Glutamatergic neuron (in vitro differentiated cells): ENCODE results near the gene ZNF862. TPM values are rescaled to one million over a fixed set of nuclear protein-coding genes. Genes with fewer than 3 reads are reported as not detected.
"Not testable (repeated sequence)": the region's sequence is repeated elsewhere in the genome, so short reads cannot be mapped to it uniquely, and the experiment has no call there.

Source experiments
- DNase-seq: peaks from one replicate; pipeline ENCODE4 v3.0.0; 2022
- H3K27ac Mint-ChIP-seq: one replicate; pipeline ENCODE4 v1.8.0; 2020; ENCODE audit warnings: mild to moderate bottlenecking, mixed read lengths, inconsistent platforms; ENCODE audit not compliant: unreplicated experiment
- H3K27me3 Mint-ChIP-seq: one replicate; pipeline ENCODE4 v1.8.0; 2020; ENCODE audit warnings: mild to moderate bottlenecking, moderate library complexity, mixed read lengths, inconsistent platforms; ENCODE audit not compliant: unreplicated experiment
- H3K36me3 Mint-ChIP-seq: one replicate; pipeline ENCODE4 v1.8.0; 2020; ENCODE audit warnings: mild to moderate bottlenecking, mixed read lengths, inconsistent platforms; ENCODE audit not compliant: unreplicated experiment
- H3K4me1 Mint-ChIP-seq: one replicate; pipeline ENCODE4 v1.8.0; 2020; ENCODE audit warnings: mild to moderate bottlenecking, low read depth, mixed read lengths, inconsistent platforms; ENCODE audit not compliant: unreplicated experiment
- H3K4me3 Mint-ChIP-seq: one replicate; pipeline ENCODE4 v1.8.0; 2020; ENCODE audit warnings: mild to moderate bottlenecking, mixed read lengths, inconsistent platforms; ENCODE audit not compliant: unreplicated experiment
- H3K9me3 Mint-ChIP-seq: one replicate; pipeline ENCODE4 v1.8.0; 2020; ENCODE audit warnings: mild to moderate bottlenecking, moderate library complexity, mixed read lengths, inconsistent platforms; ENCODE audit not compliant: unreplicated experiment
- total RNA-seq: library from RNA; stranded (reverse); fragmentation: NEBNext Ultra II Directional; extraction: Animal tissue kit (Norgen Biotek cat#: 25700); gene quantifications from one replicate; pipeline ENCODE4 v1.2.1, GENCODE V29; 2021; ENCODE audit not compliant: unreplicated experiment
- TF ChIP-seq, protein P1 (sequence below): fragments of 200-600 bp; sonication (generic); IDR thresholded peaks from one replicate; pipeline ENCODE4 v1.5.0; 2021; ENCODE audit not compliant: partially characterized antibody, unreplicated experiment

The ZNF862 gene
- total RNA-seq, 1 donor from 2014 or later, result 12.9 TPM

DNA sequence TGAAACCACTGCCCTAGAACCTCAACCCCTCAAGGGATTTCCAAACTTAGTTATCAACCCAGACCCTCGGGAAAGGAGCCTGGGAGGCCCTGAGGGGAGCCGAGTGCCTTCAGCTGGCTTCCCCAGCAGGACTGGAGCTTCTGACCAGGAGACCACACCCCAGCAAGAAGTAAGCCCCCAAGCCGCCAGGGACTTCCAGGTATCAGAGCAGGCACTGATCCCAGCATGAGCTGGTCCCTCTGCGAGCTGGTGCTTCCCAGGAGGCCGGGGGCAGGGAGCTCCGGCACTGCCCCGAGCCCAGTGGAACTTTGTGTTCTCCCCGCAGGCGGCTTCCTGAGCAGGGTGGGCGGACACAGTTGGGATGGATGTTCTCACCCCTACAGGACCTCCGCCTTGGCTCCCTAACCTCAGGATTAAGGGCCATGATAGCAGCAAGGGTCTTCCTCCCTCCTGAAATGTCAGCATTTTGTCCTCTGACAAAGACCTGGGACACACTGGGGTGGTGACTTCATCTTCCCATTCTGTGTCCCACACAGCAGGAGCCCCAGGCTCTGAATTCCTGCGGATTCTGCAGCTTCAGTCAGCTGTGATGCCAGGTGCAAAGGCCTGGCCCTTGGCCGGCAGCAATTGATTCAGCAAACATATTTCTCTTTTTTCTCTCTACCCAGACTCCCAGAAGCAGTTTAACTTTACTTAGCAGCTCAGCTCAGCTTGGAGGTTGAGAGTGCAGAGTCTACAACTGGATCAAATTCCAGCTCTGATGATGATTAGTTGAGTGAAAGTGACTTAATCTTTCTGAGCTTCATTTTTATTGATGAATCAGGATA lies 47.2 kb downstream of the ZNF862 start:
- H3K4me1 Mint-ChIP-seq, result peaks cover 12% of the 10 kb centered on the region
- no peak overlapping the region for H3K27ac Mint-ChIP-seq
- TF ChIP-seq, protein P1, sequence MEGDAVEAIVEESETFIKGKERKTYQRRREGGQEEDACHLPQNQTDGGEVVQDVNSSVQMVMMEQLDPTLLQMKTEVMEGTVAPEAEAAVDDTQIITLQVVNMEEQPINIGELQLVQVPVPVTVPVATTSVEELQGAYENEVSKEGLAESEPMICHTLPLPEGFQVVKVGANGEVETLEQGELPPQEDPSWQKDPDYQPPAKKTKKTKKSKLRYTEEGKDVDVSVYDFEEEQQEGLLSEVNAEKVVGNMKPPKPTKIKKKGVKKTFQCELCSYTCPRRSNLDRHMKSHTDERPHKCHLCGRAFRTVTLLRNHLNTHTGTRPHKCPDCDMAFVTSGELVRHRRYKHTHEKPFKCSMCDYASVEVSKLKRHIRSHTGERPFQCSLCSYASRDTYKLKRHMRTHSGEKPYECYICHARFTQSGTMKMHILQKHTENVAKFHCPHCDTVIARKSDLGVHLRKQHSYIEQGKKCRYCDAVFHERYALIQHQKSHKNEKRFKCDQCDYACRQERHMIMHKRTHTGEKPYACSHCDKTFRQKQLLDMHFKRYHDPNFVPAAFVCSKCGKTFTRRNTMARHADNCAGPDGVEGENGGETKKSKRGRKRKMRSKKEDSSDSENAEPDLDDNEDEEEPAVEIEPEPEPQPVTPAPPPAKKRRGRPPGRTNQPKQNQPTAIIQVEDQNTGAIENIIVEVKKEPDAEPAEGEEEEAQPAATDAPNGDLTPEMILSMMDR, result no peak
- peaks cover 6% of the 10 kb centered on the region for H3K36me3 Mint-ChIP-seq
- H3K4me3 Mint-ChIP-seq, result no peak overlapping the region
- DNase-seq, result no peak
- H3K27me3 Mint-ChIP-seq, result peaks cover 8% of the 10 kb centered on the region
- peaks cover 3% of the 10 kb centered on the region for H3K9me3 Mint-ChIP-seq

DNA sequence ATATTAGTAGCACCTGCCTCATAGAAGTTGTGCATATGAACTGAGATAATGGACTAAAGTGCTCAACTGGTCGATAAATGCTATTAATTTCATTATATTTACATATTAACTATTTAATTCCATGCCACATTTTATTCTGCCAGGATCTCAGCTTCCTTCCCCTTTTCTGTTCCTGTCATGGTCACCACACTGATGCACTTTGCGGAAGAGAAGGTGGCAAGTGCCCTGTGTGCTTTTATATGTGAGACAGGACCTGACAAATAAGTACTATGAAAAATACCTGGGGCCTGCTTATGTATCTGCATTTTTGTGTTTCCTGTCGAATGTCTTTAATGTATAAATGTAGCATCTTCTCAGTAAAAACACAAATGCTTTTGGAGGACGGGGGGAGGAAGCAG lies 47.8 kb downstream of the ZNF862 start:
- no peak overlapping the region for H3K4me3 Mint-ChIP-seq
- TF ChIP-seq, protein P1, result no peak
- no peak for DNase-seq
- H3K27ac Mint-ChIP-seq, result no peak overlapping the region
- H3K9me3 Mint-ChIP-seq, result peaks cover 2% of the 10 kb centered on the region
- peaks cover 10% of the 10 kb centered on the region for H3K4me1 Mint-ChIP-seq
- peaks cover 6% of the 10 kb centered on the region for H3K27me3 Mint-ChIP-seq
- peaks cover 6% of the 10 kb centered on the region for H3K36me3 Mint-ChIP-seq

DNA sequence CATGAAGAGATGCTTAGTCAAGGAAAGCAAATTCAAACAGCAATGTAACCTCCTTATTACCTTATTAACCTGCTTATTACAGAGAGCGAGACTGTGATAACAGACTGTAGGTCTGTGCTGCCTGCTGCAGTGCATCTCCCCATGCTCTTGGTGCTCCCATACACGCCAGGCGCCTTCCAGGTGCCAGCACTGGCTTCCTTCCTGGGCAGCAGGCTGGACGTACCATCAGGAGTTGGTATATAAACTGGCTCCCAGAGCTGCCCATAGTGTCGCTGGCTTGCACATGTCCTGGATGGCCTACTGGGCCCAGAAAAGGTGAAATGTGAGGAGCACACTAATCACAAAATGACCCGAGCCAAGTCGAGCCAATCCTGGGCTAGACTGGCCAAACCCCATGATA lies 49.1 kb downstream of the ZNF862 start:
- TF ChIP-seq, protein P1, result no peak
- Mint-ChIP-seq H3K4me3 (no peak overlapping the region), H3K27me3 (peaks cover 2% of the 10 kb centered on the region), H3K27ac (no peak overlapping the region), H3K36me3 (peaks cover 6% of the 10 kb centered on the region), H3K9me3 (no peaks in the 10 kb centered on the region), H3K4me1 (peaks cover 10% of the 10 kb centered on the region)
- no peak for DNase-seq

DNA sequence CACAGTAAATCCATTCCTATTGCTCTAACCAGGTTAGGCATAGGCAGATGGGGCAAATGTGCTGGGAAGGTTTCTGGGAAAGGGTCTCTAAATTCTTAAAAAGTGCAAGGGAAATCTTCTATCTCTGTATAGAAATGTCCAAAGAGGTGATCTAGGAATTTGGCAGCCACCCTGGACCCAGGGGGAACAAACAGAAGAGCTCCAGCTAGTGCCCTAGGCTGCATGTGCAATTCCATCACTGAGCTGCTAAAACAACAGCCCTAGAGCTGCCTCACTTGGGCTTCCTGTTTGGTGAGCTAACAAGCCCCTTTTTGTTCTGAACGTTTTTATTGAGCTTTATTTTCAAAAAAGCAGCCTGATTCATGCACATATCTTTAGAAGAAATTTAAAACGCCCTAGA lies 52.5 kb downstream of the ZNF862 start:
- H3K27ac Mint-ChIP-seq, DNase-seq, H3K27me3 Mint-ChIP-seq, H3K9me3 Mint-ChIP-seq, H3K4me1 Mint-ChIP-seq, H3K36me3 Mint-ChIP-seq, H3K4me3 Mint-ChIP-seq: not testable (repeated sequence)

DNA sequence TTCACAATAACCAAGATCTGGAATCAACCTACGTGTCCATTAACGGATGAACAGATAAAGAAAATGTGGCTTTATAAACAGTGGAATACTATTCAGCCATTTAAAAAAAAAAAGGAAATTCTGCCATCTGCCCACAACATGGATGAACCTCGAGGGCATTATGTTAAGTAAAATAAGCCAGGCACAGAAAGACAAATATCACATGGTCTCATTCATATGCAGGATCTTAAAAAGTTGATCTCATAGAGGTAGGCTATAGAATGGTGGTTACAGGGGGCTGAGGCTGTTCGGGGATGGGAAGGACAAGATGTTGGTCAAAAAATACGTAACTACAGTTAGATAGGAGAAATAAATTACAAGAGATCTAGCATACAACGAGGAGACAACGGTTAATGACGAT lies 56.8 kb downstream of the ZNF862 start:
- not testable (repeated sequence) for H3K27me3 Mint-ChIP-seq, H3K9me3 Mint-ChIP-seq, DNase-seq, H3K36me3 Mint-ChIP-seq, H3K4me3 Mint-ChIP-seq, H3K4me1 Mint-ChIP-seq, H3K27ac Mint-ChIP-seq

DNA sequence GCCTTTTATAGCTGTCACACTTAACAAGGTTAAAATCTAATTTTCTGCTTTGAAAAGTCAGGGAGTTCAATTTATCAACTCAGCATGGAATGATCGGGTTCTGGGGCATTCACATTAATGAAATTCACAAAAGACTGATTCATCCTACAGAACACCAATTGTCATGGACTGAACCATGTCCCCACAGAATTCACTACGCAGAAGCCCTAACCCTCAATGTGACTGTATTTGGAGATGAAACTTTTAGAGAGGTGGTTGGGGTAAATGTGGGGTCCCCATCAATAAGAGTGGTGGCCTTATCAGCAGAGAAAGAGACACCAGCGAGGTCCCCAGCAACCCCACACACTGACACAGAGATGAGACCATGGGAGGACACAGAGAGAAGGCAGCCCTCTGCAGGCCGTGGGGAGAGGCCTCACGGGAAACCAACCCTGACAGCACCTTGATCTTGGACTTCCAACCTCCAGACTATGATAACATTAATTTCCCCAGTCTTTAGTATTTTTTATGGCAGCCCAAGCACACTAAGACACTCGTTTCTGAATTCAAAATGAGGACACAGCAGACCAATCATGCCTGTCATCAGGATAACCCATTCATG lies 69.7 kb downstream of the ZNF862 start:
- not testable (repeated sequence) for DNase-seq, H3K4me3 Mint-ChIP-seq, H3K36me3 Mint-ChIP-seq, H3K9me3 Mint-ChIP-seq, H3K27me3 Mint-ChIP-seq, H3K27ac Mint-ChIP-seq, H3K4me1 Mint-ChIP-seq

DNA sequence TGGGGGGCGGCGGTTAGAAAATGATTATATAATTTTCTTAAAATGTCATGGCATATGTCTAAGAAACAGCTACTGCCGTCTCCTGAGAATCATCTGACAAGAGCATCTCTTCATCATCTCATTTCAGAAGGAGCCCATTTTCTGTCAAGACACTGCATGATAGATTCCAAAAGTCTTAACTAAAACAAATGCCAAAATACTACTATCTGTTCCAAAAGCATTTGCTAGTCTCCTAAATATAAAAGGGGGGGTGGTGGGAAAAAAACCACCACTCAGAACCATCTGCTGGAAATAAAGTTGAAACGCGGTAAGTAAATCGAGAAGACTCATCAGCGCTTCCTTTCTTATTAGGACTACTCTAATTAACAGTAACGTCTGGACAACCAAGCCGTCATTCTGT lies 72.0 kb downstream of the ZNF862 start:
- not testable (repeated sequence) for H3K27me3 Mint-ChIP-seq, H3K4me1 Mint-ChIP-seq, H3K9me3 Mint-ChIP-seq, H3K27ac Mint-ChIP-seq, DNase-seq, H3K4me3 Mint-ChIP-seq, H3K36me3 Mint-ChIP-seq

DNA sequence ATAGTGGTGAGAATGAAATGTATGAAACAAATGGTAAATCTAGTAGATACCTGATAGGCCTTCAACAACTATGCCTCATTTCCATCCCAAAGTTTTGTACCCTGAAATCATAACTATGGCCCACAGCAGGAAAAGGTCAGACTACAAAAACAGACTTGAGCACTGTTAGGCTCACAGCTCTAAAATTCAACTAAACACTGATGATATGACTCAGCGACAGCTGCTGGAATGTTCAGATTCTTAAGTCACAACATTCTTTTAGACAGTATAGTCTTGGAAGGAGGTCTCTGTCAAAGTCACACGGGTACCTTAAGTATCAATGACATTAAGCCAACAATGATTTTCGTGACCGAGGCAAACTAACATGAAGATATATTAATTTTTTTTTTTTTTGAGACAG lies 74.0 kb downstream of the ZNF862 start:
- not testable (repeated sequence) for H3K9me3 Mint-ChIP-seq, H3K27me3 Mint-ChIP-seq, DNase-seq, H3K36me3 Mint-ChIP-seq, H3K4me1 Mint-ChIP-seq, H3K27ac Mint-ChIP-seq, H3K4me3 Mint-ChIP-seq
